ENCODE results near the gene HMOX2.
A peak's percentile ranks its signal among the peaks of the same experiment; 100 is the strongest.

HMOX2 gene

GRCh38 chr16:4471869-4472268 is 4.3 kb upstream of the HMOX2 start:
- peaks cover 36% of the 10 kb centered on the region for H3K79me2 ChIP-seq (ENCODE audit: low read length)
- H3K27ac ChIP-seq (ENCODE audit: low read length) = no peak overlapping the region
- H3K36me3 ChIP-seq (replicated peaks; ENCODE audit: low read depth, low read length) = peaks cover 8% of the 10 kb centered on the region
- no peak for TF ChIP-seq CTCF (IDR thresholded peaks at IDR 0.05; ENCODE audit: low read depth, low read length)
- TF ChIP-seq EZH2phosphoT487 (IDR thresholded peaks at IDR 0.05; ENCODE audit: low read depth) = no peak
- H3K4me1 ChIP-seq (ENCODE audit: low read length) = peaks cover 17% of the 10 kb centered on the region
- H3K4me3 ChIP-seq (ENCODE audit: low read length) = no peak overlapping the region
- H3K4me2 ChIP-seq (ENCODE audit: low read length) = no peak overlapping the region
- no peaks in the 10 kb centered on the region for H4K20me1 ChIP-seq (ENCODE audit: insufficient read depth, low read length)
- H3K9me3 ChIP-seq (ENCODE audit: insufficient read depth, low read length) = no peaks in the 10 kb centered on the region
- H3K27me3 ChIP-seq (ENCODE audit: low read depth, low read length) = no peaks in the 10 kb centered on the region
- H3K9ac ChIP-seq (ENCODE audit: low read length) = no peak overlapping the region
- H2AFZ ChIP-seq (ENCODE audit: low read depth, low read length) = no peak overlapping the region

DNA sequence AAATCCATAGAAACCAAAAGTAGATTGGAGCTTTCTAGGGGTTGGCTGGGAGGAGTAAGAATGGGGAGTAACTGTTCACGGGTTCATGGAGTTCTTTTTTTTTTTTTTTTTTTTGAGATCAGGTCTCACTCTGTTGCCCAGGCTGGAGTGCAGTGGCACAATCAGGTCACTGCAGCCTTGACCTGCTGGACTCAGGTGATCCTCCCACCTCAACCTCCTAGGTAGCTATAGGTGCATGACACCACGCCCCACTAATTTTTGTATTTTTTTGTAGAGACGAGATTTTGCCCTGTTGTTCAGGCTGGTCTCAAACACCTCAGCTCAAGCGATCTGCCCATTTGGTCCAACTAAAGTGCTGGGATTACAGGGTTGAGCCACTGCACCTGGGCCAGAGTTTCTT is 3.3 kb upstream of the HMOX2 start:
- Histone ChIP-seq H3K27me3 (ENCODE audit: low read depth, low read length) (no peaks in the 10 kb centered on the region), H3K9ac (ENCODE audit: low read length) (no peak overlapping the region), H3K4me1 (ENCODE audit: low read length) (peaks cover 23% of the 10 kb centered on the region), H3K36me3 (replicated peaks; ENCODE audit: low read depth, low read length) (peaks cover 7% of the 10 kb centered on the region), H3K79me2 (ENCODE audit: low read length) (peaks cover 46% of the 10 kb centered on the region), H4K20me1 (ENCODE audit: insufficient read depth, low read length) (no peaks in the 10 kb centered on the region), H3K27ac (ENCODE audit: low read length) (no peak overlapping the region), H3K4me3 (ENCODE audit: low read length) (no peak overlapping the region), H2AFZ (ENCODE audit: low read depth, low read length) (no peak overlapping the region), H3K4me2 (ENCODE audit: low read length) (peak overlapping the region; percentile 82; the same call in 1 of the 2 replicates), H3K9me3 (ENCODE audit: insufficient read depth, low read length) (no peaks in the 10 kb centered on the region)
- TF ChIP-seq CTCF (IDR thresholded peaks at IDR 0.05; ENCODE audit: low read depth, low read length) = no peak
- no peak for TF ChIP-seq EZH2phosphoT487 (IDR thresholded peaks at IDR 0.05; ENCODE audit: low read depth)

GRCh38 chr16:4474192-4474961 is 1.8 kb upstream of the HMOX2 start, which contains the start of gene NMRAL1:
NMRAL1 (minus strand) TSS chr16:4474625; CDS start chr16:4474132, 493 bp downstream.
- Histone ChIP-seq H4K20me1 (ENCODE audit: insufficient read depth, low read length) (no peaks in the 10 kb centered on the region), H3K4me3 (ENCODE audit: low read length) (peak within 1 kb of the TSS; percentile 83), H2AFZ (ENCODE audit: low read depth, low read length) (0 out of 2 replicates have a peak within 1 kb of the TSS, but pooled peaks have one; percentile 60), H3K9me3 (ENCODE audit: insufficient read depth, low read length) (no peaks in the 10 kb centered on the region), H3K79me2 (ENCODE audit: low read length) (peaks cover 57% of the 10 kb centered on the region), H3K27me3 (ENCODE audit: low read depth, low read length) (no peaks in the 10 kb centered on the region), H3K27ac (ENCODE audit: low read length) (peak within 1 kb of the TSS; percentile 71), H3K4me2 (ENCODE audit: low read length) (peak within 1 kb of the TSS; percentile 82), H3K4me1 (ENCODE audit: low read length) (peaks cover 24% of the 10 kb centered on the region), H3K9ac (ENCODE audit: low read length) (peak within 1 kb of the TSS; percentile 85), H3K36me3 (replicated peaks; ENCODE audit: low read depth, low read length) (peaks cover 7% of the 10 kb centered on the region)
- TF ChIP-seq EZH2phosphoT487 (IDR thresholded peaks at IDR 0.05; ENCODE audit: low read depth) = no peak
- TF ChIP-seq CTCF (IDR thresholded peaks at IDR 0.05; ENCODE audit: low read depth, low read length) = no peak

DNA sequence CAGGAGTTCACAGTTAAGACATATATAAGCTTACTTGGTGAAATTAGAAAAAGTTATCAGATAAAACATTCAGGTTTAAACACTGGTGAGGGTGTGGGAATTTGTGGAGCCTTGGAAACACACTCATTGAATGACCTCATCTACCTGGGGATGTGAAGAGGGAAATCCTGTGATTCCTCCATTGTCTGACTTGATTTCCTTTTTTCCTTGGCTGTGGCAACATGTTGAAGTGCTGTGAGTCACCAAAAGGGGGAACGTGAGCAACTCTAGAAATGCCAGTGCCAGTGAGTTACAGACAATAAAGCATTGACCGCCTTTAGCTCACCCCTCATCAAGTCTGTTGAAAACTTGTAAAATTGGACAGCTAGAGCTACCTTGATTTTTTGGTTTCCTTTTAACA is 1.8 kb downstream of the HMOX2 start:
- Histone ChIP-seq H3K4me3 (ENCODE audit: low read length) (no peak overlapping the region), H3K27ac (ENCODE audit: low read length) (no peak overlapping the region), H3K4me2 (ENCODE audit: low read length) (peak overlapping the region; percentile 66; the same call in 1 of the 2 replicates), H3K4me1 (ENCODE audit: low read length) (peaks cover 24% of the 10 kb centered on the region), H3K79me2 (ENCODE audit: low read length) (peaks cover 79% of the 10 kb centered on the region), H3K9ac (ENCODE audit: low read length) (no peak overlapping the region), H2AFZ (ENCODE audit: low read depth, low read length) (no peak overlapping the region), H3K36me3 (replicated peaks; ENCODE audit: low read depth, low read length) (no peaks in the 10 kb centered on the region), H4K20me1 (ENCODE audit: insufficient read depth, low read length) (peaks cover 4% of the 10 kb centered on the region; the same call in 1 of the 2 replicates), H3K27me3 (ENCODE audit: low read depth, low read length) (no peaks in the 10 kb centered on the region), H3K9me3 (ENCODE audit: insufficient read depth, low read length) (no peaks in the 10 kb centered on the region)
- no peak for TF ChIP-seq EZH2phosphoT487 (IDR thresholded peaks at IDR 0.05; ENCODE audit: low read depth)
- no peak for TF ChIP-seq CTCF (IDR thresholded peaks at IDR 0.05; ENCODE audit: low read depth, low read length)

Data from OCI-LY3 (cell line).